Heart right ventricle (tissue), 16 donors: ENCODE results near the gene SLC2A10. TPM values are rescaled to one million over a fixed set of nuclear protein-coding genes. Genes with fewer than 3 reads are reported as not detected.

ENCODE experiments used
- ATAC-seq, 8 donors: fragments of 200-7000 bp; cut with Tn5 transposase; one replicate each; pipeline ENCODE4 v1.9.1; 2020; ENCODE audit warnings: mild to moderate bottlenecking in 8 of 8, moderate library complexity in 8 of 8, moderate number of reproducible peaks in 1 of 8
- DNase-seq, 2 donors: peaks; one replicate each; pipeline ENCODE4 v3.0.0-alpha.2; 2020
- H3K27ac ChIP-seq, 10 donors: fragments of 200-600 bp; sonication (generic) in 2 of 10; one replicate each; pipeline versions ENCODE4 v1.5.0 to v1.8.0; 2020 to 2022; ENCODE audit warnings: mild to moderate bottlenecking in 3 of 10
- H3K27me3 ChIP-seq, 7 donors: fragments of 200-600 bp; one replicate each; pipeline ENCODE4 v1.8.0; 2021 to 2022; ENCODE audit warnings: mild to moderate bottlenecking in 2 of 7
- H3K36me3 ChIP-seq, 9 donors: fragments of 200-600 bp; sonication (generic) in 1 of 9; one replicate each; pipeline versions ENCODE4 v1.5.0 to v1.8.0; 2020 to 2022; ENCODE audit warnings: mild to moderate bottlenecking in 2 of 9
- H3K4me1 ChIP-seq, 9 donors: fragments of 200-600 bp; sonication (generic) in 1 of 9; one replicate each; pipeline versions ENCODE4 v1.5.0 to v1.8.0; 2020 to 2022; ENCODE audit warnings: mild to moderate bottlenecking in 4 of 9
- H3K4me3 ChIP-seq, 10 donors: fragments of 200-600 bp; sonication (generic) in 2 of 10; one replicate each; pipeline versions ENCODE4 v1.5.0 to v1.8.0; 2020 to 2022; ENCODE audit warnings: mild to moderate bottlenecking in 7 of 10, moderate library complexity in 2 of 10
- H3K9me3 ChIP-seq, 11 donors: fragments of 200-600 bp in 10 of 11; sonication (generic) in 2 of 11; one replicate each; pipeline versions ENCODE4 v1.5.0 to v1.8.0; 2013 to 2022; ENCODE audit warnings: mild to moderate bottlenecking in 2 of 11, control low read depth in 1 of 11, moderate library complexity in 1 of 11
- CTCF ChIP-seq, 9 donors: fragments of 200-600 bp; sonication (generic) in 2 of 9; IDR thresholded peaks; one replicate each; pipeline versions ENCODE4 v1.5.0 to v1.8.0; 2021 to 2022; ENCODE audit warnings: antibody characterized with exemption in 9 of 9, mild to moderate bottlenecking in 5 of 9, moderate library complexity in 1 of 9
- WGBS, 2 donors: extraction: QIAGEN DNeasy Blood & Tissue Kit; methylation state at CpG; one replicate each; pipeline ENCODE4 v1.1.7; 2013; ENCODE audit warnings: inconsistent platforms in 1 of 2; 5-methylcytosine and 5-hydroxymethylcytosine counted together
- intact Hi-C, 10 donors: fragments of 100-400 bp; cut with DNase I; formaldehyde crosslinking; loops; one replicate each; pipeline versions ENCODE4 v1.11.1 to v1.14.2; 2022
- polyA plus RNA-seq, 2 donors: library from polyadenylated mRNA; stranded (reverse); fragments of 200-250 nt; gene quantifications; one replicate each; pipeline ENCODE4 v1.2.3, GENCODE V29; 2013
- total RNA-seq, 10 donors: library from RNA; stranded (reverse); fragmentation: NEBNext Ultra II Directional in 3 of 10; extraction: Animal tissue kit (Norgen Biotek cat#: 25700) in 3 of 10; gene quantifications; one replicate each; pipeline versions ENCODE4 v1.2.1 to v1.2.4, GENCODE V29; 2021 to 2023
- donor health status: Arrhythmogenic right ventricular cardiomyopathy.
- donor health status: ischemic (EF 13 %, LVEDD 7.1; RV severe dilation, severe dysfunction).
- donor health status: healthy with polysubstance abuse.
- donor health status: DM: no; HTN: yes; CAD: no.
- donor health status: DM: no; HTN: no; CAD: no.
- donor health status: ischemic (EF 25% LVEDD 6.9; RV normal size, moderate dysfunction).
- donor health status: ischemic (EF 25% LVEDD 5.7; RV mildly dilated, moderate dysfunction).
- donor health status: healthy.
- donor health status: DM: yes; HTN: yes; CAD: no.
- donor health status: Ischemic cardiomyopathy.
- donor health status: ischemic (EF 35%, LVEDD 5.7; RV mildly dilated, moderate dysfunction).
- donor health status: nonischemic (EF 11% LVEDD 7.7; RV severe dilation, severe dysfunction).
- donor health status: DM: yes; HTN: yes; CAD: no.
- donor health status: PGD.
- donor health status: ischemic (EF 29% LVEDD 5.4; RV normal size, mild dysfunction).
- donor health status: nonischemic (EF 23%, LVEDD 6.1; RV moderate dilation, normal function).

The SLC2A10 gene
- total and polyA plus RNA-seq, 12 donors = 1.1 to 5.2 (median 2.5) TPM

- Histone ChIP-seq H3K27me3 (peaks cover 0 to 75% (median 36%) of the 10 kb centered on the region in 7 donors), H3K4me1 (no peaks in the 10 kb centered on the region), H3K36me3 (no peaks in the 10 kb centered on the region), H3K27ac (no peak overlapping the region), H3K9me3 (no peaks in the 10 kb centered on the region), H3K4me3 (no peak overlapping the region)
- intact Hi-C loops = no loop called here
- no peak for DNase-seq
- WGBS, 2 donors = 87 to 88% methylated on average over 9 of the region's 9 CpGs
- ATAC-seq = no peak
- TF ChIP-seq CTCF (IDR thresholded peaks at IDR 0.05) = no peak
Measured at GRCh38 chr20:46774943-46775560, 65.6 kb downstream of the SLC2A10 start.

GRCh38 chr20:46775806-46776205, 66.4 kb downstream of the SLC2A10 start:
- Histone ChIP-seq H3K27ac (no peak overlapping the region), H3K27me3 (peaks cover 0 to 72% (median 36%) of the 10 kb centered on the region in 7 donors), H3K4me3 (no peak overlapping the region), H3K4me1 (no peaks in the 10 kb centered on the region), H3K36me3 (no peaks in the 10 kb centered on the region), H3K9me3 (no peaks in the 10 kb centered on the region)
- no peak for TF ChIP-seq CTCF (IDR thresholded peaks at IDR 0.05)
- ATAC-seq = no peak
- 95% methylated on average over 1 of the region's 1 CpG for WGBS, 2 donors
- intact Hi-C loops = no loop called here
- no peak for DNase-seq

- peaks cover 0 to 59% (median 36%) of the 10 kb centered on the region in 7 donors for H3K27me3 ChIP-seq
- WGBS, 2 donors = 59 to 66% methylated on average over 7 of the region's 7 CpGs
- H3K9me3 ChIP-seq = no peaks in the 10 kb centered on the region
- no peaks in the 10 kb centered on the region for H3K4me1 ChIP-seq
- intact Hi-C loops = no loop called here
- ATAC-seq (no peak), DNase-seq (no peak)
- TF ChIP-seq CTCF (IDR thresholded peaks at IDR 0.05) = no peak
- H3K36me3 ChIP-seq = no peaks in the 10 kb centered on the region
- no peak overlapping the region for H3K4me3 ChIP-seq
- H3K27ac ChIP-seq = no peak overlapping the region
Measured at GRCh38 chr20:46777331-46777730, 67.9 kb downstream of the SLC2A10 start.

- intact Hi-C loops = no loop called here
- Histone ChIP-seq H3K27ac (no peak overlapping the region), H3K36me3 (no peaks in the 10 kb centered on the region), H3K4me1 (no peaks in the 10 kb centered on the region), H3K9me3 (no peaks in the 10 kb centered on the region), H3K27me3 (peaks cover 0 to 38% (median 26%) of the 10 kb centered on the region in 7 donors), H3K4me3 (no peak overlapping the region)
- no peak for DNase-seq
- 70% methylated on average over 4 of the region's 4 CpGs for WGBS, 2 donors
- no peak for ATAC-seq
- no peak for TF ChIP-seq CTCF (IDR thresholded peaks at IDR 0.05)
Measured at GRCh38 chr20:46779831-46780230, 70.4 kb downstream of the SLC2A10 start.
